GOT3 (cell line): ENCODE results near the gene FHL3.
"Not testable (repeated sequence)": the region's sequence is repeated elsewhere in the genome, so short reads cannot be mapped to it uniquely, and the experiment has no call there.

Source experiments
- DNase-seq: peaks from one replicate; lab custom pipeline; 2025; ENCODE audit warnings: mixed read lengths; lab: John Stamatoyannopoulos, UW

FHL3 gene

DNA sequence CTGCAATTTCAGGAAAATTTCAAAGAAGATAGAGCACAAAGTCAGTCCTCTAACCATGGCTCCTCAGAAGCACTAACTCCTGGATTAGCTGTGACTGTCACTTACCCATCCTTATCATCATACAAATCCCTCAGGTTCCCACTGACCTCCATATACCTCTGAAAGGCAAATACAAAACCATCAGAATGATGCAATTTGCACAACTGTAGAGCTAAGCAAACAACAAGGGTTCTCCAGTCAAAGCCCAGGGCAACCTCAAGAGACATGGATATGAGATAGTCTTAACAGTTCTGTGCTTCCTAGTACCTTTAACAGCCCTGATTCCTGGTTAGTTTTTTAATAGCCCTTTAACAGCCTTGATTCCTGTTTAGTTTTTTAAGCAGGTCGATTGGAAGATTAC lies 17.6 kb downstream of the FHL3 start:
- no peak for DNase-seq

GRCh38 chr1:37983546-37983945 lies 21.8 kb downstream of the FHL3 start:
- no peak for DNase-seq

GRCh38 chr1:37978541-37978940 lies 26.8 kb downstream of the FHL3 start:
- no peak for DNase-seq

GRCh38 chr1:37975083-37975482 lies 30.2 kb downstream of the FHL3 start:
- not testable (repeated sequence) for DNase-seq

DNA sequence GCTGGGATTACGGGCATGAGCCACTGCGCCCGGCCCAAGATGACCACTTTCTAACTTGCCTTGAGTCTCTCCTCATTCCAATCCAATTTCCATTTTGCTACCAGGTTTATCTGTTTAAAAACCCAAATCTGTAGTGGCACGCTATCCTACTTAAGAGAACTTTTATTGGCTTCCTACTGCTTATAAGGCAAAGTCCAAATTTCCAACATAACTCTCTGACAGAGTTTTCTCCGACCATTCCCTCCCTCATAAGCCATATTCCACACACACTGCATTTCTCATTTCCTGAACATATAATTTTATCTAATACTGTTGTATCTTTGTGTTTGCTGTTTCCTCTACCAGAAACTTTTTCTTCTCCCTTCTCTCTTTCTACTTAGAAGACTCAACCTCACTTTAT lies 30.7 kb downstream of the FHL3 start:
- no peak for DNase-seq

DNA sequence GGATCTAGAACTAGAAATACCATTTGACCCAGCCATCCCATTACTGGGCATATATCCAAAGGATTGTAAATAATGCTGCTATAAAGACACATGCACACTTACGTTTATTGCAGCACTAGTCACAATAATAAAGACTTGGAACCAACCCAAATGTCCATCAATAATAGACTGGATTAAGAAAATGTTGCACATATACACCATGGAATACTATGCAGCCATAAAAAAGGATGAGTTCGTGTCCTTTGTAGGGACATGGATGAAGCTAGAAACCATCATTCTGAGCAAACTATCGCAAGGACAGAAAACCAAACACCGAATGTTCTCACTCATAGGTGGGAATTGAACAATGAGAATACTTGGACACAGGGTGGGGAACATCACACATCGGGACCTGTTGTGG lies 31.6 kb downstream of the FHL3 start:
- not testable (repeated sequence) for DNase-seq

GRCh38 chr1:37965301-37965700 lies 40.0 kb downstream of the FHL3 start:
- no peak for DNase-seq

DNA sequence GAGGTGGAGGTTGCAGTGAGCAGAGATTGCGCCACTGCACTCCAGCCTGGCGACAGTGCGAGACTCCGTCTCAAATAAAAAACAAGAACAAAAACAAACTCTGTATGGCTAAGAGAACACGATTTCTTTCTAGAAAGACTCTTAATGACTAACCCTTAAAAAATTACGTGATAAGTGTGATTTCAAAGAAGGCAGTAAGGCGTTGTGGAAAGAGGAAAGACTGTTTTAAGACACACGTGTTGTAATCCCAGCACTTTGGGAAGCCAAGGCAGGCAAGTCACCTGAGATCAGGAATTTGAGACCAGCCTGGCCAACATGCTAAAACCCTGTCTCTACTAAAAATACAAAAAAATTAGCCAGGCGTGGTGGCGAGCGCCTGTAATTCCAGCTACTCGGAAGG lies 41.2 kb downstream of the FHL3 start:
- DNase-seq, result not testable (repeated sequence)

DNA sequence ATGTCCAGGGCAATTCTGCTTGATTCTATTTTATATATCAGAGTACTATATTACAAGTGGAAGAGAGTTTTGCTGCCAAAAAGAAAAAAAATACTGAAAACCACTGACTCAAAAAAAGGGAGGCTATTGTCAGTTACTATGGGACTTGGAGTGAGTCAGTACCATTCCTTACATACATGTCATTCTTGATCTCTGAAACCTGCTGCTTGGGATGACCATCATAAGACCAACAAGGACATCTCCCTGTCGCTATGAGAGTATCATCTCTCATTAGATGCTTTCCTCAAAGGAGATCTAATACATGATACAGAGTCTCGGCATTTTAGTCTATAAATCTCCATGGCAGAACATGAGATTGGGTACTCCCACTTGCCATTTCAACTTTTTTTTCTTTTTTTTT lies 46.6 kb downstream of the FHL3 start:
- no peak for DNase-seq

GRCh38 chr1:37955685-37956084 lies 49.6 kb downstream of the FHL3 start:
- DNase-seq, result no peak

- DNase-seq, result no peak
These were observed 50.9 kb downstream of the FHL3 start for GRCh38 chr1:37954316-37954971.

GRCh38 chr1:37952738-37953137 lies 52.6 kb downstream of the FHL3 start:
- DNase-seq, result no peak

DNA sequence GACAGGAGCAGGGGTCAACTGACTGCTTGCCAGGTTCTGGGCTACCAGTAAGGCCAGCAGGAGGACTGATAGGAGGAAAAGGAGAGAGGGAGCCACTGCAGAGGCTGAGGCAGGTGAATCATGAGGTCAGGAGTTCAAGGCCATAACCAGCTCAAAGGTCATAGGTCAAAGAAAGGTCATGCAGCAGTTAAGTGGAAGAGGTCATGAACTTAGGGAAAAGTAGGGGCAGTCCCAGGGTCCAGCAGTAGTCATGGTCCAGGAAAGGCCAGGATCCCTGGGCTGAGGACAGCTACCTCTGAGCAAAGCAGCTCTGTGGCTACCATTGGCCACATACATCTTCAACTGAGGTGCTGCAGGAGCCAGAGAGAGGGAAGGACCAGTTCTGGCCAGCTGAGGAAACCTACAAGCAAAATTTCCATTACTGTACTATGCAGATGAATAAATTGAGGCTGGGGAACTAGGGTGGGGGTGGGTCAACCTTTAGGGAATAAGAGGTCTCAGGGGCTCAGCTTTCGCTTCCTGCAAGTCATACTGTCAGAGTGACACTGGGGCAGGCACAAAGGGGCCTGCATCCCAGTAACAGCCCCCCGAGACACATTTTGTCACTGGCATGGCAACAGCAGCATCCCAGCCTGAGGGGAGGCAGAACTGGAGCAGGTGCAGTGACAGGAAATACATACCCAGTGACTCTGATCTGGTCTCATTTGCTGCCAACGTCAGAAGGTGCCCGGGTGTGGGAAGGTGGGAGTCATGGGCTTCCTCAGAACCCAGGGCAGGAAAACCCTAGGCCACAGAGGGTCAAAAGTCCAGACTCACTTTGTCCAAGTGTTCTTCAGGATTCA lies 53.3 kb downstream of the FHL3 start:
- no peak for DNase-seq

GRCh38 chr1:37951041-37951782 lies 54.1 kb downstream of the FHL3 start:
- DNase-seq, result no peak

DNA sequence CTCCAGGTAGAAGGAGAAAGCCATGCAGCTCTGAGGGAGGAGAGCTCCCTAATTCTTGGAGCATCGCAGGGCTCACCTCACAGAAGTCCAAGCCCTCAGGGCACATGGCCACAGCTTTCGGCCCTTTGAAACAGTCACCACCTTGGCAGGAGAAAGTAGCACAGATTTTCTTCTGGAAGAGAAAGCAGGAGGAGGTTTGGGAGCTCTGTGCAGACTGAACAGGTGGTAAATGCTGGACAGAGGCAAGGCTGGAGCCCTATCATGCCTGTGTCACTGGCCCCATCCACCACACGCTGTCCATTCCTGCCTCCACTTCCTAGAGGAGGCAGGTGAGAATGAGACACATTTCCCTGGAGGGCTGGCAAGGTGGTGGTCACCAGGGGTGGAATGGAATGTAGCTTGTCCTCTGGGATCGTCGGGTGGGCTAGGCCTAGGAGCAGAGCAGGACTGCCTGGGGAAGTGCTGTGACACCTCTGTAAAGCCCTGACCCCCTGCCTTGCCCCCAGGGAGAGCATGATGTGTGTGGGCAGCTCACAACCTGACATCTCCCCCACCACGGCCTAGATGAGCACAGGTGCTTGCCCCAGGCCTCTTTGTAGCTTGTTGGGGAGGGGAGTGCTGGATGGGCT lies 55.7 kb downstream of the FHL3 start:
- no peak for DNase-seq

- DNase-seq, result no peak
These were observed 56.5 kb downstream of the FHL3 start for GRCh38 chr1:37948841-37949240.

GRCh38 chr1:37948166-37948565 lies 57.1 kb downstream of the FHL3 start:
- DNase-seq, result no peak

GRCh38 chr1:37947364-37947763 lies 58.0 kb downstream of the FHL3 start:
- no peak for DNase-seq
